Measurements from ENCODE around the gene C5orf46.

The C5orf46 gene

GRCh38 chr5:147856801-147857200, 49.5 kb downstream of the C5orf46 start:
- no peak for DNase-seq

GRCh38 chr5:147855774-147856069, 50.6 kb downstream of the C5orf46 start:
- DNase-seq, result no peak

- no peak for DNase-seq
Observed at GRCh38 chr5:147854894-147855773, 51.2 kb downstream of the C5orf46 start.

- DNase-seq, result no peak
Observed at GRCh38 chr5:147854331-147854730, 52.0 kb downstream of the C5orf46 start.

GRCh38 chr5:147853372-147853987, 52.9 kb downstream of the C5orf46 start:
- DNase-seq, result no peak

- DNase-seq, result no peak
Observed at GRCh38 chr5:147852365-147852764, 54.0 kb downstream of the C5orf46 start.

GRCh38 chr5:147851578-147851977, 54.8 kb downstream of the C5orf46 start:
- DNase-seq, result no peak

- no peak for DNase-seq
Observed at GRCh38 chr5:147849226-147849625, 57.1 kb downstream of the C5orf46 start.

- no peak for DNase-seq
Observed at GRCh38 chr5:147845618-147846017, 60.7 kb downstream of the C5orf46 start.

GRCh38 chr5:147844846-147845245, 61.5 kb downstream of the C5orf46 start:
- DNase-seq, result no peak

- no peak for DNase-seq
Observed at GRCh38 chr5:147842869-147843268, 63.5 kb downstream of the C5orf46 start.
